SK-N-DZ (cell line): ENCODE data around the gene EVPLL.
"Not testable (repeated sequence)": the region's sequence is repeated elsewhere in the genome, so short reads cannot be mapped to it uniquely, and the experiment has no call there.

Experiments
- DNase-seq: peaks from one replicate; pipeline ENCODE4 v3.0.0-alpha.2; 2015; ENCODE audit warnings: low spot score

The EVPLL gene

DNA sequence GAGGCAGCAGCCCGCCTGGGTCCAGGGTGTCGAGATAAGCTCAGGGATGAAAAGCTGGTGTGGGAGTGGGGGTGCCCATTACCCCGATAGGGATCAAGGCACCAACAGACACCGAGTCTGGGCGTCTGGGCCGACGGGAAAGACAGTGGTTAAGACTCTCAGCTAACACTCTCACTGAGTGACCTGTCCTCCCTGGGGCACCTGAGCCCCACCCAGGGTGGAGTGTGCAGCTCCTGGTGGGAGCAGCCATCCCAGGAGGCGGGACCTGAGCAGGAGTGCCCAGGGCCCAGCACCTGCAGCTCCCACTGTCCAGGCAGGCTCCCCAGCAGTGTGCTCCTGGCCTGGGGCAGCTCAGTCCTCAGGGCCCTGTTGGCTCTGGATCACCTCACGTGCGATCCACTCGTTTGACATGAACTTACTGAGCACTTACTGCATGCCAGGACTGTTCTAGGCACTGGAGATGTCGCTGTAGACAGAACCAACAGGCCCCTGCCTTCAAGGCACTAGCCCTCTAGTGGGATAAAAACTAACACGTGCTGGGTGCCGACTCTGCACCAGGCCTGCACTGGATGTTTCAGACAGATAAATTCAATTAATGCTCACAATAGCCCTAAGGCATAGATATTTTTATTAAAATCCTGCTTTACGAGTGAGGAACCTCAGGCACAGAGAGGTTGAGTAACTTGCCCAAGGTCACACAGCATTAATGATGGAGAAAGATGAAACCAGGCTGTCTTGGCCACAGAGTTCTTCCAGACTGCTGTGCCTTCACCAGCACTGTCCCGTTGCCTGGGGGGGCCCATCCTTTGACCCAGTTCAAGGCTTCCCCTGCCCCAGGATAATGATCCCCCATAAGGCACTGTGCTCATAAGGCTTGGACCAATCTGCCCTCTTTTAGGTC is 1.9 kb downstream of the EVPLL start:
- no peak for DNase-seq

DNA sequence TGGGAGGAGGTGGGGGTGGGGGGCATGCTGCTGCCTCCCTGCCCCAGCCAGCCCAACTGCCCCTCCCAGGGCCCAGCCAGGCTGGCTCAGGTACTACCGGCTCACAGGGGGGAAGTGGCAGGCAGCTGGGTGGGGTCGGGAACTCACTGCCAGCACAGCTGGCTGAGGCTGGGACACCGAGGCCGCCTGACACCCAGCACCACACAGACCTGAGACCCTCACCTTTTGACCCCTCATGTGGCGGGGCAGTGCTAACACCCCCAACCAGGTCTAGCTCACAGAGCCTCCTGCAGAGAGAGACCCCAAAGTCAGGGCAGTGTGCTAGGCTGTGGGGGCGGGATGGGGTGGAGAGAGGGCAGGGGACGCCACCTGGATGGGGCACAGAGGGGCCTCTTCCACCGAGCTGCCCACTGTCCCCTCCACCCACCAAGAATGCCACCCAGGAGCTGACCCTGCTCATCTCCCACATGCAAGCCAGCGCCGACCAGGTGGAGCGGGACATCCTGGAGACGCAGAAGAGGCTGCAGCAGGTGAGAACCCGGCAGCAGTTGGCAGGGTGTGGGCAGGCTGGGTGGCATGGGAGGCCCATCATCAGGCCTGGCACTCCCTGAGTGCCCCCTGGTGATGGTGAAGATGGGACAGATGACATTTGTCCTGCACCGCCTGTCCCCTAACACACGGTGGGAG is 3.0 kb downstream of the EVPLL start:
- no peak for DNase-seq

DNA sequence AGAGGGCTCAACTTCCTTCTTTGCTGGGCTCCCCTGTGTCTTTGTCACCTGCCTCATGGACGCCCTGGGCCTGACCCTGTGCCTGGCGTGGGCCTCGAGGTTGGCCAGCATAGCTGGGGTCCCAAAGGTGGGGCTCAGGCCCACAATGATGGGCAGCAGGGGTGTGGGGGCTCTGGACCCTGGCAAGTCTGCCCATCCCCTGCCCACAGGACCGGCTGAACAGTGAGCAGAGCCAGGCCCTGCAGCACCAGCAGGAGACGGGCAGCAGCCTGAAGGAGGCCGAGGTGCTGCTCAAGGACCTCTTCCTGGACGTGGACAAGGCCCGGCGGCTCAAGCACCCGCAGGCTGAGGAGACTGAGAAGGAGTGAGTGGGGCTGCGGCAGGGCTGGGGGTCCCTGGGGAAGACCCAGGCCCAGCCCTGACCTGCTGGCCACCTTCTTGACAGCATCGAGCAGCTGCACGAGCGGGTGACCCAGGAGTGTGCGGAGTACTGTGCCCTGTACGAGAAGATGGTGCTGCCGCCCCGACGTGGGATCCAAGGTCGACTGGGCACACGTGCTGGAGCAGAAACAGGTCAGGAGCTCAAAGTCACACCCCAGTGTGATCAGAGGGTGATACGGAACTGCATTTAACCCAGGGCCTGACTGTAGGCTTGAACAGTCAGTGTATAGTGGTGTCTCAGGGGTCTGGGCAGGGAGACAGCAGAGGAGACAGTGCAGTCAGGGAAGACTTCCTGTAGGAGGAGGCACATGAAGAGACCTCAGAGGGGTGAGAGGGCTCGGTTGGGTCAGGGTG is 3.8 kb downstream of the EVPLL start:
- no peak for DNase-seq

DNA sequence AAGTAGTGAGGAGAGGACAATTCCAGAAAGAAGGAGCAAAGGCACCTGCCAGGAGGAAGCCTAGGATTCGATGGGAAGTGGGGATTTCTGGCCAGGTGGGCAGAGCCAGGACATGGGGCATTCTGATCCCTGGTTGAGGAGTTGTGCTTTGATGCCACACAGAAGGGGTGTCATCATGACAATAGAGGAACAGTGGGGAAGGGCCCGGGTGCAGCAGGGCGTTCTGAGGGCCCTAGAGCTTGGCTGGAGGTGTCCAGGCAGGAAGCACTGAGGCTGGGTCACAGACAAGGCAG is 4.3 kb downstream of the EVPLL start:
- no peak for DNase-seq

DNA sequence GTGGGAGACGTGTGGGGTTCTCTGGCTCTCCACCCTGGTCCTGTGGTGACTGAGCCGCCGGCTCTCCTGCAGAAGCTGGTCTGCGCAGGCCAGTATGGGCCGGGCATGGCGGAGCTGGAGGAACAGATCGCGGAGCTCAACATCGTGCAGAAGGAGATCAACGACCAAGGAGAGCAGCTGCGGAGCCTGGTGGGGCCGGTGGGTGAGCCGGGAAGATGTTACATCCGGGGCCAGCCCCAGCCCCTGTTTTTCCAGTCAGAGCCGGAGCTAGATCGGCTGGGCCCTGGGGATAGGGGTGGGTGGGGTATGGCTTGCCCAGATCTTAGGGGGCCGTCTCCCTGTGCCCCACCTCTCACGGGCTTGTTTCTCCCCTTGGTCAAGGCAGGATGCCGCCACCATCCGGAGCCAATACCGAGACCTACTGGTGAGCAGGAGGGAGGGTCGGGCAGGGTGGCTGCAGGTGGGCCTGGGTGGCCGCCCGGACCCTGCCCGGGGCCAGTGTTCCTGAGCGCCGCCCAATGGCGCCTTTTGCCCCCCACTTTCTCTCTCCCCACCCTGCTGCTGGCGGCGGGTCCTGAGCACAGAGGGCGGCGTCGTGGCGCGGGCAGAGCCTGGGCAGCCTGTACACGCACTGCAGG is 5.0 kb downstream of the EVPLL start:
- no peak for DNase-seq

DNA sequence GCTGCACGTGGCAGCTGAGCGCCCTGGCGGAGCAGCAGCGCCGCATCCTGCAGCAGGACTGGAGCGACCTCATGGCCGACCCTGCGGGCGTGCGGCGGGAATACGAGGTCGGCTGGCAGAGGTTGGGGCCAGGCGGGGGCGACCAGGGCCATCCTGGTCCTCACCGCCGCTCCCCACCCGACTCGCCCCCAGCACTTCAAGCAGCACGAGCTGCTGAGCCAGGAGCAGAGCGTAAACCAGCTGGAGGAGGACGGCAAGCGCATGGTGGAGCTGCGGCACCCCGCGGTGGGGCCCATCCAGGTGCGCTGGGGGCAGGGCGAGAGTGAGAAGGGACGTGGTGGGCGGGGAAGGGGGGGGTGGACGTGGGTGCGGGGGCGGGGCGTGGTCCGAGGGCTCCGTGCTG is 5.5 kb downstream of the EVPLL start:
- peak; percentile 57 for DNase-seq

DNA sequence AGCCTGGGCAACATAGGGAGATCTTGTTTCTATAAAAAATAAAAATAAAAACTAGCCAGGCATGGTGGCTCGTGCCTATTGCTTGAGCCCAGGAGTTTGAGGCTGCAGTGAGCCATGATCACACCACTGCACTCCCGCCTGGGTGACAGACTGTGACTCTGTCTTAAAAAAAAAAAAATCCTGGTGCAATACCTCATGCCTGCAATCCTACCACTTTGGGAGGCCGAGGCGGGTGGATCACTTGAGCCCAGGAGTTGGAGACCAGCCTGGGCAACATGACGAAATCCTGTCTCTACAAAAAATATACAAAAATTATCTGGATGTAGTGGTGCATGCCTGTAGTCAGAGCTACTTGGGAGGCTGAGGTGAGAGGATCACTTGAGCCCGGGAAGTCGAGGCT is 6.7 kb downstream of the EVPLL start:
- not testable (repeated sequence) for DNase-seq

DNA sequence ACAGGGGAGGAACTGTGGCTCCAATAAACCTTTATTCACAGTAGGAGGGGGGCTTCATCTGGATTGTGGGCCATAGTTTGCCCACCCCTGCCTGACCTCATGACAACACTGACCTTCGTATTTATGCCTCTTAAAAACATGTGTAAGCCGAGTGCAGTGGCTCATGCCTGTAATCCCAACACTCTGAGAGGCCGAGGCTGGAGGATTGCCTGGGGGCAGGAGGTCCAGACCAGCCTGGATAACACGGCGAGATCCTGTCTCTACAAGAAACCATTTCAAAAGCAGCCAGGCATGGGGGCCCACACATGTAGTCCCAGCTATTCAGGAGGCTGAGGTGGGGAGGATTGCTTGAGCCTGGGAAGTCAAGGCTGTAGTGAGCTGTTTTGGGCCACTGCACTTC is 10.0 kb downstream of the EVPLL start:
- DNase-seq: not testable (repeated sequence)

DNA sequence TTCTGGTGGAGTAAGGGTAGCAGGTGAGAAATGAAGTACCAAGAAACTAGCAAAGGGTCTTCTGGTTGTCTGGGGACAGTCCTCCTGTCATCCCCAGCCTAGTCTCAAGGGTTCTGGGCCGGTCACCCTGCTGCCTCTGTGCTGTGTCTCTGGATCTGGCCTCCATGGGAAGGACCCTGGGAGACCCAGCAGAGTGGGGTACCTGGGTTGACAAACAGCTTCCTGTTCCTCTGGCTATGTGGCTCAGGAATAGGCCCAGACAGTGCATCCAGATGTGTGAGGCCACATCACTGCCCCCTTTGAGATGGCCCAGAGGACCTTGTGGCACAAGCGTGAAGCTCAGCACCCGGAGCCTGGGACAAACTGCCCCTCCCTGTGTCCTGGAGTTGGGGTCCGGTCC is 10.7 kb downstream of the EVPLL start:
- DNase-seq: not testable (repeated sequence)

DNA sequence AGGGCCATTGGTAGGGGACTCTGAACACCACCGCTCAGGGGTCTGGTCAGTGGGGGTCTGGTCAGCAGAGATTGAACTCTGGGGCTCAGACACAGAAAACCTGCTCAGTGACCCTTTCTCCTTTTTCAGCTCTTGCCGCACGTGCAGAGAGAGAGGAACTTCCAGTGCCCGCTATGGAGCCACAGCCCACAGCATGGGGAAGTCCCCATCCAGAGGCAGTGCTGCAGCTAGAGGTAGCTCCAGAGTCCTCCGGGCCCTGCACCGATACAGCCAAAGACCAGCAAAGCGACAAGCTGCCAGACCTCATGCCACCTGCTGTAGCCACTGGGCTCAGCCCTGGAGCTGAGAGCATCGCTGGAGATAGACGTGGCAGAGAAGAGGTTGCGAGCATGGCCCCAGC is 11.2 kb downstream of the EVPLL start:
- DNase-seq: not testable (repeated sequence)

DNA sequence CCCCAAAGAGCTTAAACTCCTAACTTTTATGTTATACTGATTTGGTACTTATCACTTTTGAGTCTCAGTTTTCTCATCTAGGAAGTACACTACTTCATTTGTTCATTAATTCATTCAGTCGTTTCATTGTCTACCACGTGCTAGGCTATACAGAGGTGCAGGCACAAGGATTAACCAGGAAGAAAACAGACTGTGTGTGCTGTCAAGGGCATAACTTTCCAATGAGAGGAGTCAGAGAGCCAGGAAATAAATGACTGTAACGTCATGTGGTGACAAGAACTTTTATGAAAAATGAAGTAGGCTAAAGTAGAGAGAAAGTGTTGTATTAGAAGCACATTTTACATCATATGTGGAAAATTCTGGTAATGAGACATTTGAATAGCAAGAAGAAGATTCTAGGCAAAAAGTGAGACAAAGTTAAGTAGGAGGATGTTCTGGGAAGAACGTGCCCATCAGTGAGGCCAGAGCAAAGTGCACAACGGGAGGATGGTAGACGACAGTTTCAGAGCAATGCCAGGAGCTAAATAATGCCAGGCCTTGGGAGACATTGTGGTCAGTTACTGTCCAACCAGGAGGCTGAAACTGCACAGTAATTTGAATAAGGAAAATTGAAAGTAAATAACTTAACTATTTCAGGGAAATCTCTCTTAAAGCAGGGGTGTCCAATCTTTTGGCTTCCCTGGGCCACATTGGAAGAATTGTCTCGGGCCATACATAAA is 24.5 kb downstream of the EVPLL start:
- not testable (repeated sequence) for DNase-seq

DNA sequence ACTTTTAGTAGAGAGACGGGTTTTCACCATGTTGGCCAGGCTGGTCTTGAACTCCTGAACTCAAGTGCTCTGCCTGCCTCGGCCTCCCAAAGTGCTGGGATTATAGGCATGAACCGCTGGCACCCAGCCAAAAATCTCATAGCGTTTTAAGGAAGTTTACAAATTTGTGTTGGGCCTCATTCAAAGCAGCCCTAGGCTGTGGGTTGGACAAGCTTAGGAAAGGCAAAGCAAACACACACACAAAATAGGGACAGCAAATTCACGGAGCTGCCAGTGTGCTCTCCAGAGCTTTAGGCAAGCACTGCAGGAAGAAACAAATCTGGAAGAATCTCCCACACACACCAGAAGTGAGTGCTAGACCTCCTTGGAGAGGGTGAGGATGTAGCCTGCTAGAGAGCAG is 25.6 kb downstream of the EVPLL start:
- DNase-seq: not testable (repeated sequence)

DNA sequence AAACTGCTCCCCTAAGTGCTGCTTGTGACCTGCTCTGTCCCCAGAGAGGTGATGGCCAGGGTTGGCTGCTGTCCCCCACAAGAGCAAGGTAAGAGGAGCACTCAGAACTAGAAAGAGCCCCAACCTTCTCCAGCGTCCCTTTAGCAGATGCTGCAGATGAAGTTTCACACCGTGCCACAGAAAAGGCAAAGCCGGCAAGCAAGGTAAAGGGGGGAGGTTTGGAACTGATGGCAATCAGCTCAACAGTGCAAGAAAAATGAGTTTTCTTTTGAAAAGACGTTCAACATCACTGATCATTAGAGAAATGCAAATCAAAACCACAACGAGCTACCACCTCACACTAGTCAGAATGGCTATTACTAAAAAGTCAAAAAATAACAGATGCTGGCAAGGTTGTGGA is 26.0 kb downstream of the EVPLL start:
- DNase-seq: not testable (repeated sequence)

DNA sequence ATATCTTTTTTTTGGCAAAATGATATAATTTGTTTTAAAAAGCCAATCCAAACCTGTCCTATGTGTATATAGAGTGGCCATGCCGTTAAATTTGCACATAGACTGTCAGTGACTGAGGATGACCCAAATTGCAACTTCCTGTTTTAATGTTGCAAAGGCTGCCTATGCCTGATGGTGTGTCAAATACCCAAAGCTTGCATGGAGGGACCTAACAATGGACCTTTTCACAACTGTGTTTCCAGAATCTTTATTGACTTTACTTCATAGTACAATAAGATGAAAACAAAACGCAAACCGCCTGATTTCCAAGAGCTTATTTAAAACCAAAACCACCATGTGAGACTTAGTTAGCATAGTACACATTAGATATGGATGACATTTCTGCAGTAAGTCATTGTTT is 31.3 kb downstream of the EVPLL start:
- DNase-seq: not testable (repeated sequence)

DNA sequence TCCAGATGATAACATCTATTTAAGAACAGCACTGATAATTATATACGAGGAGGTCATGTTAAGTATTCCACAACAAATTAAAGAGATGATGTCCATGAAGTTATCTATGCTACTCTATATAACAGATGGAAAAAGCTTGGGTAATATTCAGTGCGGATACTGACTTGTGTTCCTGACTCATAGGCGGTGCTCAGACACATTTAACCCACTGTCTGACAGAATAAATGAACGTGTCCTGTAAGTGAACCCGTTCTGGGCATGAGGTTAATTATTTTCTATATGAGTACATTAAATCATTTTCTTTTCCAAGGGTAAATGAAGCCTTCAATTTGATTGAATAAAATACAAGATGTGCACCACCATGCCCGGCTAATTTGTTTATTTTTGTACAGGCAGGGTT is 31.7 kb downstream of the EVPLL start:
- DNase-seq: not testable (repeated sequence)

DNA sequence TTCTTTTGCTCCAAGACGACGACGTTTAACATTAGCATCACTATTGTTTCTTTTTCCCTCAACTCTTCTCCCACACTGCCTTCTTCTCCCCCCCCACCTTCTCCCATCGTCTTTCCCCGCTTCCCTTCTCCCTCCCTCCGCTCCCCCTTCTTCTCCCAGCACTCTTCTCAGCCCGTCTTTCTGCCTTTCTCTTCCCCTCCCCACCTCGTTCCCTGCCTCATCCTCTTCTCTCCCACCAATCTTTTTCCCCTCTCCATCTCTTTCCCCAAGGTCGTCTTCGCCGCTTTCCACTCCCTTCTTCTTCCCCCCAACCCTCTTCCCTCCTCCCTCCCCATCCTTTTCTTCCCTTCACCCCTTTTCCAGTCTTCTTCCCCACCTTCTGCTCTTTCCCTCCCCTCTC is 33.2 kb downstream of the EVPLL start:
- not testable (repeated sequence) for DNase-seq

DNA sequence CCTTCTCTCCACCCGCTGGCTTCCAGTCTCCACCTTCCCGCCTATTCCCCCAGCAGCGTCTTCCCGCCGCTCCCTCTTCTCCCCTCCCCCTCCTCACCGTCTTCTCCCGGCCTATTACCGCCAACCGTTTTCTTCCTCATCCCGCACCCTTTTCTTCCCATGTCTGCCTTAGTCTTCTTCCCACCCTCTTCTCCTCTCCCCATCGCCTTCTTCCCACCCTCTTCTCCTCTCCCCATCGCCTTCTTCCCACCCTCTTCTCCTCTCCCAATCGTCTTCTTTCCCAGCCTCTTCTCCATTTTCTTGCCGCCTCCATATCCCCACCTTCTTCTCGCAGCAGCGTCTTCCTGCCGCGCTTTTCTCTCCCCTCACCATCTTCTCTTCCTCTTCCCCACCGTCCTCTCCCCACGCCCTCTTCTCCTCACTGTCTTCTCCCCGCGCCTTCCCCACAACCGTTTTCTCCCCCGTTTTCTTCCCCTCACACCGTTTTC is 33.8 kb downstream of the EVPLL start:
- peak; percentile 47 for DNase-seq

DNA sequence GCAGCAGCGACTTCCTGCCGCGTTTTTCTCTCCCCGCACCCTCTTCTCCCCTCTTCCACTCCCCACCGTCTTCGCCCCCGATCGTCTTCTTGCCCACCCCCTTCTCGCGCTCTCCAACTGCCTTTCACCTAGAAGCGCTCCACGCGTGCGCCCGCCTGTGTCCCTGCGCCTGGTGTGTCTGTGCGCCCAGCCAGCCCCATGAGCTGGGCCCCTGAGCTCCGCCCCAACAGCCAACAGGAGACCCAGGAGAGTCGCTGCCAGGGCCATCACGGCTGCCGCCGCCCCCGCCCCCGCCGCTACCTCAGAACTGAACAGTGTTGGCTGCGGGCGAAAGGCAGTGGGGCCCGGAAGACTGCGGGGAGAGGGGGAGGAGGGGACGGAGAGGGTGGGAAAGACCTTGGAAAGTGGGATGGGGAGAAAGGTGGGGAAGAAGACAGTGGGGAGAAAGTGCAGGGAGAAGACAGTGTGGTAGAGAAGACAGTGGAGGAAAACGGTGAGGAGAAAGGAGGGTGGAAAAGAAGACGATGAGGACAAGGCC is 34.5 kb downstream of the EVPLL start:
- DNase-seq: not testable (repeated sequence)

DNA sequence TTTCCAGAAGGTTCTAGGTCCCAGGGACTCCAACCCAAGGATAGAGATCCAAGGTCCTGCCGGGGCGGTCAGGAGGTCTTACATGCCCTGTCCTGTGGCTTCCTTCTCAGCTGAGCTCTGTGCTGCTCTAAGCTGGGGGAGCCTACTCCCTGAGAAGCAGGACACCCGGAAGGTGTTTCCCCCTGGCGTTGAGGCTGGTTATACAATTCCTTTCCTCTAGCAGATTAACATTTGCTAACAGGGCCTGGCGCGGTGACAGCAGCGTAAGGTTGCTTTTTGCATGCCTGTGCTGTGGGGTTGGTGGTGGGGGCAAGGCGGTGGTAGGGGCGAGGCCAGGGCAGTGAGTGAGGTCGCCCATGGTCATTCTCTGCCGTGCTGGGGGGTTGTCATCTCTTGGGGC is 43.9 kb downstream of the EVPLL start:
- DNase-seq: not testable (repeated sequence)

DNA sequence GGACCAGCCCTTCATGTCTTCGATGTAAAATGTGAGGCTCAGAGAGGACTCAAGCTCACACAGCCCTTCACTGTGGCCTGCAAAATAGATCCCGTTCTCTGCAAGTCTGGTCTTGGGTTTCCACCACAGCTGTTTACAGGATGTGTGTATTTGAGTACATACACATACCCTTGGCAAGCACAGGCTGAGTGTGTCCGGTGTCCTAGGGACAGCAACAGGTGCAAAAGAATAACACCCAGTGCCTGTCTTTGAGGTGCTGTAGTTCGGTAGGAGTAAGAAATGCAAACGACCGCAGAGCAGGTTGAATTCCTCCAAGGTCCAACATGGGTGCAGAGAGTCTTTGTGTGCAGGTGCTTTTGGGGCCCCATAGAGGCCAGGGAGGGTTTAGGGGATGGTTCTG is 44.9 kb downstream of the EVPLL start:
- DNase-seq: not testable (repeated sequence)

DNA sequence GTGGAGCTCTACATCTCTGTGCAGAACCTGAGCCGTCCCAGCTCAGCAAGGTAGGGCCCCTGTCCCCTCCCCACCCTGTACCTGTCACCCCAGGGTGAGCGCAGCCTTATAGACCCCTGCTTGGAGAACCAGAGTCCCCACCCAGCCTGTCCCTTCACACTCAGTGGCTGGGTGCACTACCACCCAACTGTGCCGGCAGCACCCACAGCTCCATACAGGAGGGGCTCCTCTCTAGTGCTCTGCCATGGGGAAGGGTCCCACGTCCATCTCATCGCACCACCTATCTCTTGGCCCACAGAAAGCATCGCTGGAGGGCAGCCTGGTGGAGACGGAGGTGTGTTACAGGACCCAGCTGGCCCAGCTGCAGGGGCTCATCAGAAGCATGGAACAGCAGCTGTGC is 45.4 kb downstream of the EVPLL start:
- not testable (repeated sequence) for DNase-seq
